GM12878 (cell line): Measurements from ENCODE around the gene POU2AF1.

Experiments
- ASH2L ChIP-seq: fragments of 300-600, 200-600 bp; sonication (generic); IDR thresholded peaks from 2 replicates; pipeline ENCODE4 v1.6.1; 2017; ENCODE audit warnings: low read depth, mild to moderate bottlenecking, borderline replicate concordance
- BACH1 ChIP-seq: fragments of 450-650 bp; IDR thresholded peaks from 2 replicates; pipeline ENCODE4 v1.6.1; 2017; ENCODE audit warnings: mild to moderate bottlenecking, borderline replicate concordance
- CBFB ChIP-seq: IDR thresholded peaks from 2 replicates; pipeline ENCODE4 v1.6.1; 2016; ENCODE audit warnings: antibody characterized with exemption, low read depth
- EP300 ChIP-seq, 2 experiments: fragments of 150-350 bp in 1 of 2; IDR thresholded peaks; 2 replicates each; pipeline ENCODE4 v1.6.1; 2011 to 2012; ENCODE audit warnings: low read depth in 2 of 2, low read length in 2 of 2, borderline replicate concordance in 1 of 2, improper control_type of control experiment in 1 of 2, inconsistent platforms in 1 of 2; ENCODE audit not compliant: control insufficient read depth in 1 of 2
- FOXK2 ChIP-seq: fragments of 450-650 bp; IDR thresholded peaks from 2 replicates; pipeline ENCODE4 v1.6.1; 2017; ENCODE audit warnings: mild to moderate bottlenecking, moderate library complexity
- POLR2A ChIP-seq: IDR thresholded peaks from 2 replicates; pipeline ENCODE4 v1.6.1; 2011; ENCODE audit warnings: low read depth, mild to moderate bottlenecking, low read length
- POLR2AphosphoS5 ChIP-seq: IDR thresholded peaks from 2 replicates; pipeline ENCODE4 v1.6.1; 2011; ENCODE audit warnings: mild to moderate bottlenecking, low read length, inconsistent platforms
- SIX5 ChIP-seq: IDR thresholded peaks from 2 replicates; pipeline ENCODE4 v1.6.1; 2011; ENCODE audit warnings: mild to moderate bottlenecking, low read depth, low read length, moderate library complexity; ENCODE audit not compliant: severe bottlenecking
- ZNF274 ChIP-seq: IDR thresholded peaks from one replicate; pipeline ENCODE4 v1.8.0; 2011; ENCODE audit not compliant: insufficient read length, insufficient read depth
- TF ChIP-seq, protein P1 (sequence below), 3 experiments: IDR thresholded peaks in 2 of 3; conservative IDR thresholded peaks in 1 of 3; 2 replicates each; pipeline ENCODE4 v1.5.1; 2011; ENCODE audit warnings: low read depth in 3 of 3, low read length in 3 of 3, mild to moderate bottlenecking in 3 of 3, control low read depth in 2 of 3, moderate library complexity in 2 of 3, inconsistent platforms in 1 of 3, mixed read lengths in 1 of 3; ENCODE audit not compliant: control insufficient read depth in 2 of 3, insufficient read depth in 1 of 3; ENCODE audit errors: extremely low read depth in 1 of 3
- TF ChIP-seq, protein P2 (sequence below): fragments of 450-650 bp; IDR thresholded peaks from 2 replicates; pipeline ENCODE4 v1.6.1; 2017; ENCODE audit warnings: borderline replicate concordance
- TF ChIP-seq, protein P3 (sequence below): IDR thresholded peaks from 2 replicates; pipeline ENCODE4 v1.6.1; 2012; ENCODE audit warnings: low read depth, low read length, improper control_type of control experiment
- TF ChIP-seq, protein P4 (sequence below): fragments of 450-650 bp; IDR thresholded peaks from 2 replicates; pipeline ENCODE4 v1.6.1; 2017; ENCODE audit warnings: antibody characterized with exemption, mild to moderate bottlenecking, moderate library complexity

DNA sequence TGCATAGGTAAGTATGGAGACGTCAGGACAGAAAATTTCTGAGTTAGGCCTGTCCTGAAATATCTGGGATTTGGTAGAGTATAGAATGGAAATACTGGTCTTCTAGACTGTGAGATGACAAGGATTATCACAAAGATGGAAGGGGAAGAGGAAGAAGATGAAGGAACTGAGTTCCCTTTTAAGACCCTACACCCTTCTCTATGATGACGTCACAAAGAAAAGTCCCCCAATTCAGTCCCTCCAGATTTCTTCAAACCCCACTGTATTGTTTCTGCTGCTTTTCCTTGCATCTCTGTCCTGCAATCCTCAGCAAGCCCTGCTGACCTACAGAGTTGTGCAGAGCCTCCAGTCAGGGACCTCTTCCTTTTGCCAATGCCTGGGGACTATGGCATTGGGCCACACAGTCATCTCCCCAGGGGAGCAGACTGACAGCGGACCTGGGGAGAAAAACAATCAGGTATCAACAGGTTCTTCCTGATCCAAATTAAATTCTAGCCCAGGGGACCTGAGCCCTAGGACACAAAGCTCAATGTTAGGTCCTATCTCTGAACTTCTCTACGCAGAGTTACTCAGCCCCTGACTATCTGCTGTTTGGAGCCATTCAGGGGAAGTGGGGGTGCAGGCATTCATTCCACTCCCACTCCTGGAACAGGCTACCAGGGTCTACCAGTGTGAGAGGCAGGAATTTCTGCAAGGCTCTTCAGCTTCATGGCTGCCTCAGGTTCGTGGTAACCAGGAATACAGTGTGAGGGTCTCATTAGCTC, 49.2 kb upstream of the POU2AF1 start:
- TF ChIP-seq POLR2A (no peak), FOXK2 (no peak), SIX5 (no peak), BACH1 (no peak), POLR2AphosphoS5 (no peak), ZNF274 (no peak), ASH2L (no peak), CBFB (no peak), EP300 (IDR thresholded peaks at IDR 0.05; ENCODE audit: borderline replicate concordance in 1 of 2, control insufficient read depth in 1 of 2, low read depth in 2 of 2, low read length in 2 of 2) (no peak)
- TF ChIP-seq, protein P1, sequence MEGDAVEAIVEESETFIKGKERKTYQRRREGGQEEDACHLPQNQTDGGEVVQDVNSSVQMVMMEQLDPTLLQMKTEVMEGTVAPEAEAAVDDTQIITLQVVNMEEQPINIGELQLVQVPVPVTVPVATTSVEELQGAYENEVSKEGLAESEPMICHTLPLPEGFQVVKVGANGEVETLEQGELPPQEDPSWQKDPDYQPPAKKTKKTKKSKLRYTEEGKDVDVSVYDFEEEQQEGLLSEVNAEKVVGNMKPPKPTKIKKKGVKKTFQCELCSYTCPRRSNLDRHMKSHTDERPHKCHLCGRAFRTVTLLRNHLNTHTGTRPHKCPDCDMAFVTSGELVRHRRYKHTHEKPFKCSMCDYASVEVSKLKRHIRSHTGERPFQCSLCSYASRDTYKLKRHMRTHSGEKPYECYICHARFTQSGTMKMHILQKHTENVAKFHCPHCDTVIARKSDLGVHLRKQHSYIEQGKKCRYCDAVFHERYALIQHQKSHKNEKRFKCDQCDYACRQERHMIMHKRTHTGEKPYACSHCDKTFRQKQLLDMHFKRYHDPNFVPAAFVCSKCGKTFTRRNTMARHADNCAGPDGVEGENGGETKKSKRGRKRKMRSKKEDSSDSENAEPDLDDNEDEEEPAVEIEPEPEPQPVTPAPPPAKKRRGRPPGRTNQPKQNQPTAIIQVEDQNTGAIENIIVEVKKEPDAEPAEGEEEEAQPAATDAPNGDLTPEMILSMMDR (IDR thresholded peaks at IDR 0.05 in 2 of 3, conservative IDR thresholded peaks at IDR 0.05 in 1 of 3; ENCODE audit: control insufficient read depth in 2 of 3, extremely low read depth in 1 of 3, insufficient read depth in 1 of 3, low read depth in 3 of 3, low read length in 3 of 3): no peak
- TF ChIP-seq, protein P2, sequence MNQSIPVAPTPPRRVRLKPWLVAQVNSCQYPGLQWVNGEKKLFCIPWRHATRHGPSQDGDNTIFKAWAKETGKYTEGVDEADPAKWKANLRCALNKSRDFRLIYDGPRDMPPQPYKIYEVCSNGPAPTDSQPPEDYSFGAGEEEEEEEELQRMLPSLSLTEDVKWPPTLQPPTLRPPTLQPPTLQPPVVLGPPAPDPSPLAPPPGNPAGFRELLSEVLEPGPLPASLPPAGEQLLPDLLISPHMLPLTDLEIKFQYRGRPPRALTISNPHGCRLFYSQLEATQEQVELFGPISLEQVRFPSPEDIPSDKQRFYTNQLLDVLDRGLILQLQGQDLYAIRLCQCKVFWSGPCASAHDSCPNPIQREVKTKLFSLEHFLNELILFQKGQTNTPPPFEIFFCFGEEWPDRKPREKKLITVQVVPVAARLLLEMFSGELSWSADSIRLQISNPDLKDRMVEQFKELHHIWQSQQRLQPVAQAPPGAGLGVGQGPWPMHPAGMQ: no peak
- TF ChIP-seq, protein P3, sequence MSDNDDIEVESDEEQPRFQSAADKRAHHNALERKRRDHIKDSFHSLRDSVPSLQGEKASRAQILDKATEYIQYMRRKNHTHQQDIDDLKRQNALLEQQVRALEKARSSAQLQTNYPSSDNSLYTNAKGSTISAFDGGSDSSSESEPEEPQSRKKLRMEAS: no peak
- TF ChIP-seq, protein P4, sequence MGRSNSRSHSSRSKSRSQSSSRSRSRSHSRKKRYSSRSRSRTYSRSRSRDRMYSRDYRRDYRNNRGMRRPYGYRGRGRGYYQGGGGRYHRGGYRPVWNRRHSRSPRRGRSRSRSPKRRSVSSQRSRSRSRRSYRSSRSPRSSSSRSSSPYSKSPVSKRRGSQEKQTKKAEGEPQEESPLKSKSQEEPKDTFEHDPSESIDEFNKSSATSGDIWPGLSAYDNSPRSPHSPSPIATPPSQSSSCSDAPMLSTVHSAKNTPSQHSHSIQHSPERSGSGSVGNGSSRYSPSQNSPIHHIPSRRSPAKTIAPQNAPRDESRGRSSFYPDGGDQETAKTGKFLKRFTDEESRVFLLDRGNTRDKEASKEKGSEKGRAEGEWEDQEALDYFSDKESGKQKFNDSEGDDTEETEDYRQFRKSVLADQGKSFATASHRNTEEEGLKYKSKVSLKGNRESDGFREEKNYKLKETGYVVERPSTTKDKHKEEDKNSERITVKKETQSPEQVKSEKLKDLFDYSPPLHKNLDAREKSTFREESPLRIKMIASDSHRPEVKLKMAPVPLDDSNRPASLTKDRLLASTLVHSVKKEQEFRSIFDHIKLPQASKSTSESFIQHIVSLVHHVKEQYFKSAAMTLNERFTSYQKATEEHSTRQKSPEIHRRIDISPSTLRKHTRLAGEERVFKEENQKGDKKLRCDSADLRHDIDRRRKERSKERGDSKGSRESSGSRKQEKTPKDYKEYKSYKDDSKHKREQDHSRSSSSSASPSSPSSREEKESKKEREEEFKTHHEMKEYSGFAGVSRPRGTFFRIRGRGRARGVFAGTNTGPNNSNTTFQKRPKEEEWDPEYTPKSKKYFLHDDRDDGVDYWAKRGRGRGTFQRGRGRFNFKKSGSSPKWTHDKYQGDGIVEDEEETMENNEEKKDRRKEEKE: no peak
